HG03045 (cell line): ENCODE measurements around the gene ZNF276.

Experiments used
- ATAC-seq: cut with Tn5 transposase; IDR thresholded peaks from one replicate; pipeline ENCODE4 v1.9.1; 2021; ENCODE audit warnings: mild to moderate bottlenecking, moderate library complexity; ENCODE audit not compliant: unreplicated experiment

ZNF276 gene

GRCh38 chr16:89711601-89712273 lies 9.6 kb upstream of the ZNF276 start:
- ATAC-seq = no peak

GRCh38 chr16:89712274-89712781 lies 9.0 kb upstream of the ZNF276 start:
- ATAC-seq = no peak

- no peak for ATAC-seq
Observed at GRCh38 chr16:89716493-89716892, 4.8 kb upstream of the ZNF276 start.

- ATAC-seq = no peak
Observed at GRCh38 chr16:89716916-89717687, 4.2 kb upstream of the ZNF276 start.

GRCh38 chr16:89717688-89718505 lies 3.4 kb upstream of the ZNF276 start:
- ATAC-seq = no peak

GRCh38 chr16:89720551-89720812 lies 855 bp upstream of the ZNF276 start:
- ATAC-seq = peak; percentile 22

- ATAC-seq = peak; percentile 31
Observed at GRCh38 chr16:89721546-89722391, 432 bp downstream of the ZNF276 start.

GRCh38 chr16:89722392-89723278 lies 1.3 kb downstream of the ZNF276 start:
- no peak for ATAC-seq

GRCh38 chr16:89723279-89724250 lies 2.2 kb downstream of the ZNF276 start:
- ATAC-seq = no peak

- no peak for ATAC-seq
Observed at GRCh38 chr16:89727406-89728120, 6.2 kb downstream of the ZNF276 start.

- ATAC-seq = no peak
Observed at GRCh38 chr16:89729293-89729692, 8.0 kb downstream of the ZNF276 start.

- no peak for ATAC-seq
Observed at GRCh38 chr16:89729863-89730593, 8.7 kb downstream of the ZNF276 start.

- no peak for ATAC-seq
Observed at GRCh38 chr16:89730610-89731234, 9.4 kb downstream of the ZNF276 start.

- no peak for ATAC-seq
Observed at GRCh38 chr16:89732142-89732917, 11.0 kb downstream of the ZNF276 start.

GRCh38 chr16:89732918-89733242 lies 11.5 kb downstream of the ZNF276 start:
- ATAC-seq = no peak

- no peak for ATAC-seq
Observed at GRCh38 chr16:89733322-89733721, 12.0 kb downstream of the ZNF276 start.
